CD4-positive, CD25-positive, alpha-beta regulatory T cell (primary cell): ENCODE measurements around the gene SCTR. TPM values are rescaled to one million over a fixed set of nuclear protein-coding genes. Genes with fewer than 3 reads are reported as not detected.

Experiments
- ATAC-seq, 2 donors: fragments of 150-1000 bp; cut with Tn5 transposase; one replicate each; pipeline ENCODE4 v1.10.0; 2021; ENCODE audit warnings: low read depth in 2 of 2, moderate number of reproducible peaks in 2 of 2, moderate library complexity in 1 of 2
- DNase-seq, 3 donors: peaks; one replicate each; pipeline versions ENCODE4 v3.0.0 to v3.0.0-alpha.2; 2012 to 2022; ENCODE audit warnings: mixed read lengths in 1 of 3
- H3K27ac ChIP-seq: one replicate; pipeline ENCODE4 v1.7.0; 2013; ENCODE audit warnings: mild to moderate bottlenecking, low read length; ENCODE audit not compliant: insufficient read depth, poor library complexity, severe bottlenecking
- H3K27me3 ChIP-seq: one replicate; pipeline ENCODE4 v1.7.0; 2013; ENCODE audit warnings: low read length; ENCODE audit not compliant: control insufficient read depth, insufficient read depth
- H3K36me3 ChIP-seq: one replicate; pipeline ENCODE4 v1.7.0; 2013; ENCODE audit warnings: mild to moderate bottlenecking, low read length, moderate library complexity; ENCODE audit not compliant: control insufficient read depth, insufficient read depth
- H3K4me1 ChIP-seq: 2 replicates; pipeline ENCODE4 v1.7.0; 2013; ENCODE audit warnings: mild to moderate bottlenecking, low read length; ENCODE audit not compliant: insufficient read depth, control insufficient read depth, poor library complexity, severe bottlenecking
- H3K4me3 ChIP-seq: one replicate; pipeline ENCODE4 v1.7.0; 2013; ENCODE audit warnings: low read depth, mild to moderate bottlenecking, low read length, moderate library complexity
- H3K9me3 ChIP-seq, 2 experiments: 1 replicate in 1 of 2; 2 replicates in 1 of 2; pipeline ENCODE4 v1.7.0; 2013; ENCODE audit warnings: low read length in 2 of 2, mild to moderate bottlenecking in 1 of 2, moderate library complexity in 1 of 2; ENCODE audit not compliant: control insufficient read depth in 2 of 2
- H3K27ac Mint-ChIP-seq, 3 donors: one replicate each; pipeline ENCODE4 v1.8.0; 2020 to 2022; ENCODE audit warnings: mild to moderate bottlenecking in 3 of 3, mixed read lengths in 3 of 3, moderate library complexity in 2 of 3
- H3K27me3 Mint-ChIP-seq: one replicate; pipeline ENCODE4 v1.8.0; 2022; ENCODE audit warnings: mild to moderate bottlenecking, mixed read lengths
- H3K36me3 Mint-ChIP-seq: one replicate; pipeline ENCODE4 v1.8.0; 2020; ENCODE audit warnings: mixed read lengths
- H3K4me1 Mint-ChIP-seq, 4 donors: one replicate each; pipeline ENCODE4 v1.8.0; 2020 to 2022; ENCODE audit warnings: mixed read lengths in 4 of 4, mild to moderate bottlenecking in 1 of 4
- H3K4me3 Mint-ChIP-seq, 4 donors: one replicate each; pipeline ENCODE4 v1.8.0; 2020 to 2022; ENCODE audit warnings: mild to moderate bottlenecking in 4 of 4, mixed read lengths in 4 of 4, moderate library complexity in 3 of 4
- H3K9me3 Mint-ChIP-seq, 7 donors: one replicate each; pipeline ENCODE4 v1.8.0; 2020 to 2022; ENCODE audit warnings: mixed read lengths in 7 of 7, mild to moderate bottlenecking in 3 of 7, moderate library complexity in 2 of 7
- polyA plus RNA-seq, 4 donors: library from polyadenylated mRNA; unstranded; fragments of 300-500 nt; fragmentation: Illumina TruSeq; gene quantifications; one replicate each; pipeline ENCODE4 v1.2.3, GENCODE V29; 2021
- total RNA-seq: library from RNA; stranded (reverse); gene quantifications from one replicate; pipeline ENCODE4 v1.2.3, GENCODE V29; 2022

The SCTR gene
- total and polyA plus RNA-seq, 5 donors from 2014 or later: not detected

DNA sequence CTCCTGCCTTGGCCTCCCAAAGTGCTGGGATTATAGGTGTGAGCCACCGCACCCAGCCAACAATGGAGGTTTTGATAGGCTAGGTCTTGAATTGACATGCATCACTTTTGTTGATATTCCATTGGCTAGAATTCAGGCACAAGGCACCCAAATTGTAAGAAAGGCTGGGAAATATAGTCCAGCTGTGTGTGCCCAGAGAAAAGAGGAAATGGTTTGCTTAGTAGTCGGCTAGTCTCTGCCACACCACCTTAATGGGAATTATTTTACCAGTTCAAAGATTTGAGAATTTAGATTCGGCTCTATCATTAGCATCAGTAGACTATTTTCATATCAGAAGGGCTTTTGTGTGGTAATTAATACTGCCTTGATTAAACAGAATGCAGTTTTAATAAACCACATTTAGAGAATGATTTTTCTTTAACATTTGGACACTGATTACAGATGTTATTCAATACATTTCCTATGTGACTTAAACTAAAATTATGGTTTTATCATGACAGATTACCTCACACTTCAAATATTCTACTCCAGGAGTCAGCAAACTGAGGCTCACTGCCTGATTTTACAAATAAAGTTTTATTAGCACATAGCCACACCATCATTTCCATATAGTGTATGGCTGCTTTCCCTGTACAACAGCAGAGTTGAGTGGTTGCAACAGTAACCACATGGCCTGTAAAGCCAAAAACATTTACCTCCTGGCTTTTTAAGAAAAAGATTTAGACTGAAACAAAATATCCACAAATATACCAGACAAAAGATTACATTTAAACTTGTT lies 130.1 kb downstream of the SCTR start:
- H3K4me3 ChIP-seq: no peak overlapping the region
- no peaks in the 10 kb centered on the region for H3K36me3 ChIP-seq
- H3K36me3 Mint-ChIP-seq: no peaks in the 10 kb centered on the region
- H3K27ac Mint-ChIP-seq: no peak overlapping the region
- ATAC-seq (no peak), DNase-seq (no peak)
- H3K4me3 Mint-ChIP-seq: no peak overlapping the region
- peaks cover 0 to 1% (median 0%) of the 10 kb centered on the region in 7 donors for H3K9me3 Mint-ChIP-seq
- no peaks in the 10 kb centered on the region for H3K4me1 ChIP-seq
- no peak overlapping the region for H3K27ac ChIP-seq
- H3K27me3 ChIP-seq: no peaks in the 10 kb centered on the region
- peaks cover 15% of the 10 kb centered on the region for H3K27me3 Mint-ChIP-seq
- no peaks in the 10 kb centered on the region for H3K4me1 Mint-ChIP-seq
- H3K9me3 ChIP-seq: no peaks in the 10 kb centered on the region

Other genes with a start within 250 kb of the SCTR start
- 7.3 TPM for gene C2orf76, start 157.6 kb downstream of the SCTR start, total RNA-seq
- gene C2orf76, start 157.6 kb downstream of the SCTR start, polyA plus RNA-seq: 10 to 100 TPM; 16.5 to 24.6 (median 22.3) TPM
- 49.9 TPM for gene DBI, start 157.5 kb downstream of the SCTR start, total RNA-seq
- gene DBI, start 157.5 kb downstream of the SCTR start, polyA plus RNA-seq: 100 to 1,000 TPM; 346 to 556 (median 398) TPM
- not detected for gene TMEM37, start 92.6 kb downstream of the SCTR start, total RNA-seq
- gene TMEM37, start 92.6 kb downstream of the SCTR start, polyA plus RNA-seq: under 1 TPM in 1 of 4 donors, not detected in 3; 0.19 TPM
- gene CFAP221, start 20.0 kb upstream of the SCTR start, total RNA-seq: not detected
- not detected for gene CFAP221, start 20.0 kb upstream of the SCTR start, polyA plus RNA-seq
- gene TMEM177, start 154.7 kb upstream of the SCTR start, total RNA-seq: 6.3 TPM
- 10 to 100 TPM in 3 of 4 donors, 1 to 10 TPM in 1; 6.3 to 15.5 (median 12.2) TPM for gene TMEM177, start 154.7 kb upstream of the SCTR start, polyA plus RNA-seq
- 113 TPM for gene PTPN4, start 235.4 kb upstream of the SCTR start, total RNA-seq
- gene PTPN4, start 235.4 kb upstream of the SCTR start, polyA plus RNA-seq: 100 to 1,000 TPM in 2 of 4 donors, 10 to 100 TPM in 2; 75.2 to 115 (median 103) TPM